ENCODE measurements around the gene GDF7.
A peak's percentile ranks its signal among the peaks of the same experiment; 100 is the strongest.

Gene GDF7

GRCh38 chr2:20674974-20675679, 8.2 kb downstream of the GDF7 start:
- Histone ChIP-seq H3K4me3 (peak overlapping the region; percentile 8), H3K27ac (peak overlapping the region; percentile 78)
- DNase-seq (ENCODE audit: low spot score), result peak; percentile 87
- TF ChIP-seq CTCF (IDR thresholded peaks at IDR 0.05), result no peak

- no peak overlapping the region for H3K4me3 ChIP-seq
- H3K27ac ChIP-seq, result peak overlapping the region; percentile 78
- DNase-seq (ENCODE audit: low spot score), result no peak
- TF ChIP-seq CTCF (IDR thresholded peaks at IDR 0.05), result no peak
Observed at GRCh38 chr2:20675701-20676352, 8.9 kb downstream of the GDF7 start.

- Histone ChIP-seq H3K27ac (peak overlapping the region; percentile 78), H3K4me3 (no peak overlapping the region)
- no peak for DNase-seq (ENCODE audit: low spot score)
- peak; percentile 35 for TF ChIP-seq CTCF (IDR thresholded peaks at IDR 0.05)
Observed at GRCh38 chr2:20676353-20677215, 9.6 kb downstream of the GDF7 start.

GRCh38 chr2:20677301-20678085, 10.5 kb downstream of the GDF7 start:
- H3K4me3 ChIP-seq, result no peak overlapping the region
- H3K27ac ChIP-seq, result no peak overlapping the region
- no peak for TF ChIP-seq CTCF (IDR thresholded peaks at IDR 0.05)
- DNase-seq (ENCODE audit: low spot score), result no peak

- H3K4me3 ChIP-seq, result no peak overlapping the region
- no peak overlapping the region for H3K27ac ChIP-seq
- no peak for TF ChIP-seq CTCF (IDR thresholded peaks at IDR 0.05)
- no peak for DNase-seq (ENCODE audit: low spot score)
Observed at GRCh38 chr2:20678086-20678395, 11.1 kb downstream of the GDF7 start.

GRCh38 chr2:20678780-20679179, 11.8 kb downstream of the GDF7 start:
- no peak for DNase-seq (ENCODE audit: low spot score)

More at GRCh38 chr2:20678780-20679179, 11.8 kb downstream of the GDF7 start:
- no peak for TF ChIP-seq CTCF (IDR thresholded peaks at IDR 0.05)
- Histone ChIP-seq H3K27ac (no peak overlapping the region), H3K4me3 (no peak overlapping the region)

Data from coronary artery (tissue), 2 donors.